SK-N-SH (cell line): ENCODE measurements around the gene NOL4L. TPM values are rescaled to one million over a fixed set of nuclear protein-coding genes. Genes with fewer than 3 reads are reported as not detected.

Experiments
- CTCF ChIA-PET: fragments of 300-600, 350-600 bp; formaldehyde crosslinking; extraction: SDS; loops from one replicate; lab custom pipeline; 2021; lab: Yijun Ruan, JAX
- POLR2A ChIA-PET: fragments of 350-600 bp; sonication (Branson Sonifier 250); formaldehyde crosslinking; extraction: SDS; loops from one replicate; lab custom pipeline; 2020; ENCODE audit warnings: antibody characterized with exemption, inconsistent platforms; lab: Yijun Ruan, JAX
- DNase-seq: peaks from one replicate; pipeline ENCODE4 v3.0.0; 2012
- H2AFZ ChIP-seq: fragments of 200-600 bp; sonication (generic); 2 replicates; pipeline ENCODE4 v1.8.1; 2016; ENCODE audit warnings: antibody characterized with exemption, mild to moderate bottlenecking, low read depth
- H3F3A ChIP-seq: fragments of 200-600 bp; sonication (generic); replicated peaks from 2 replicates; pipeline ENCODE3; 2016; ENCODE audit warnings: antibody characterized with exemption, mild to moderate bottlenecking; ENCODE audit not compliant: insufficient read depth
- H3K27ac ChIP-seq, 2 experiments: fragments of 200-500 bp in 1 of 2; fragments of 200-600 bp in 1 of 2; sonication (Bioruptor generic) in 1 of 2; sonication (generic), shearing (Covaris generic) in 1 of 2; 2 replicates each; pipeline versions ENCODE4 v1.5.1 to v1.6.1; 2014 to 2016; ENCODE audit warnings: low read depth in 2 of 2, inconsistent platforms in 1 of 2, low read length in 1 of 2, mild to moderate bottlenecking in 1 of 2, mixed read lengths in 1 of 2
- H3K27me3 ChIP-seq: fragments of 200-600 bp; sonication (generic), shearing (Covaris generic); 2 replicates; pipeline ENCODE4 v1.6.1; 2016; ENCODE audit warnings: mixed run types; ENCODE audit not compliant: insufficient read depth
- H3K36me3 ChIP-seq, 2 experiments: fragments of 200-500 bp in 1 of 2; fragments of 200-600 bp in 1 of 2; sonication (Bioruptor generic) in 1 of 2; sonication (generic) in 1 of 2; replicated peaks in 1 of 2; 2 replicates each; pipeline versions ENCODE3 to v1.5.1; 2014 to 2016; ENCODE audit warnings: low read length in 1 of 2, mild to moderate bottlenecking in 1 of 2; ENCODE audit not compliant: insufficient read depth in 2 of 2, control insufficient read depth in 1 of 2
- H3K4me1 ChIP-seq, 2 experiments: fragments of 200-500 bp in 1 of 2; fragments of 200-600 bp in 1 of 2; sonication (Bioruptor generic) in 1 of 2; sonication (generic), shearing (Covaris generic) in 1 of 2; 2 replicates each; pipeline versions ENCODE4 v1.5.1 to v1.6.1; 2014 to 2016; ENCODE audit warnings: low read depth in 1 of 2, low read length in 1 of 2, mixed run types in 1 of 2; ENCODE audit not compliant: insufficient read depth in 2 of 2, control insufficient read depth in 1 of 2
- H3K4me2 ChIP-seq: fragments of 200-600 bp; sonication (generic), shearing (Covaris generic); 2 replicates; pipeline ENCODE4 v1.6.1; 2017; ENCODE audit warnings: mixed run types
- H3K4me3 ChIP-seq, 2 experiments: fragments of 200-500 bp in 1 of 2; fragments of 200-600 bp in 1 of 2; sonication (Bioruptor generic) in 1 of 2; sonication (generic), shearing (Covaris generic) in 1 of 2; 2 replicates each; pipeline versions ENCODE4 v1.5.1 to v1.8.1; 2014 to 2016; ENCODE audit warnings: low read depth in 2 of 2, inconsistent platforms in 1 of 2, low read length in 1 of 2, mild to moderate bottlenecking in 1 of 2, mixed read lengths in 1 of 2, moderate library complexity in 1 of 2
- H3K79me2 ChIP-seq: fragments of 200-600 bp; sonication (generic); 2 replicates; pipeline ENCODE4 v1.8.1; 2017; ENCODE audit warnings: mild to moderate bottlenecking; ENCODE audit not compliant: insufficient read depth
- H3K9ac ChIP-seq: fragments of 200-600 bp; sonication (generic); 2 replicates; pipeline ENCODE4 v1.6.1; 2017; ENCODE audit warnings: mixed run types
- H3K9me2 ChIP-seq: fragments of 200-600 bp; sonication (generic); 2 replicates; pipeline ENCODE4 v1.6.1; 2017; ENCODE audit warnings: mixed run types
- H3K9me3 ChIP-seq: fragments of 200-600 bp; sonication (generic); 2 replicates; pipeline ENCODE4 v1.6.1; 2017; ENCODE audit warnings: mixed run types, mild to moderate bottlenecking, moderate library complexity
- H4K20me1 ChIP-seq: fragments of 200-600 bp; sonication (generic); 2 replicates; pipeline ENCODE4 v1.6.1; 2017; ENCODE audit warnings: mild to moderate bottlenecking, mixed run types; ENCODE audit not compliant: insufficient read depth
- CHD2 ChIP-seq: fragments of 150-350 bp; IDR thresholded peaks from 2 replicates; pipeline ENCODE4 v1.6.1; 2018; ENCODE audit warnings: low read length; ENCODE audit not compliant: partially characterized antibody
- IRF3 ChIP-seq: fragments of 150-350 bp; IDR thresholded peaks from 2 replicates; pipeline ENCODE4 v1.6.1; 2016; ENCODE audit warnings: mild to moderate bottlenecking, low read depth, low read length
- RFX5 ChIP-seq: IDR thresholded peaks from 2 replicates; pipeline ENCODE4 v1.6.1; 2012; ENCODE audit warnings: mild to moderate bottlenecking, improper control_type of control experiment, low read length
- WGBS: methylation state at CpG from one replicate; pipeline ENCODE4 v1.1.6; 2017; ENCODE audit warnings: low lambda C conversion rate; 5-methylcytosine and 5-hydroxymethylcytosine counted together
- polyA plus RNA-seq, 3 experiments: library from polyadenylated mRNA; depleted of rRNA; stranded (reverse); fragments of >200 nt; gene quantifications; 2 replicates each; pipeline ENCODE4 v1.2.3, GENCODE V29; 2012
- TF ChIP-seq, protein P1 (sequence below): IDR thresholded peaks from 2 replicates; pipeline ENCODE4 v1.6.1; 2012; ENCODE audit warnings: mild to moderate bottlenecking, low read depth, low read length, moderate library complexity
- TF ChIP-seq, protein P2 (sequence below): IDR thresholded peaks from 2 replicates; pipeline ENCODE4; 2012
- TF ChIP-seq, protein P3 (sequence below): fragments of 200-600 bp; sonication (generic); IDR thresholded peaks from 2 replicates; pipeline ENCODE4 v1.6.1; 2017; ENCODE audit warnings: antibody characterized with exemption, mild to moderate bottlenecking, moderate library complexity
- TF ChIP-seq, protein P4 (sequence below): IDR thresholded peaks from 2 replicates; pipeline ENCODE4 v1.4.0; 2012; ENCODE audit warnings: low read depth, borderline replicate concordance
- TF ChIP-seq, protein P5 (sequence below): IDR thresholded peaks from 2 replicates; pipeline ENCODE4 v1.4.0; 2012; ENCODE audit warnings: low read depth

The NOL4L gene
- polyA plus RNA-seq, 1 of the 3 experiments (the other 2 are of a cell fraction): 14.3 TPM

DNA sequence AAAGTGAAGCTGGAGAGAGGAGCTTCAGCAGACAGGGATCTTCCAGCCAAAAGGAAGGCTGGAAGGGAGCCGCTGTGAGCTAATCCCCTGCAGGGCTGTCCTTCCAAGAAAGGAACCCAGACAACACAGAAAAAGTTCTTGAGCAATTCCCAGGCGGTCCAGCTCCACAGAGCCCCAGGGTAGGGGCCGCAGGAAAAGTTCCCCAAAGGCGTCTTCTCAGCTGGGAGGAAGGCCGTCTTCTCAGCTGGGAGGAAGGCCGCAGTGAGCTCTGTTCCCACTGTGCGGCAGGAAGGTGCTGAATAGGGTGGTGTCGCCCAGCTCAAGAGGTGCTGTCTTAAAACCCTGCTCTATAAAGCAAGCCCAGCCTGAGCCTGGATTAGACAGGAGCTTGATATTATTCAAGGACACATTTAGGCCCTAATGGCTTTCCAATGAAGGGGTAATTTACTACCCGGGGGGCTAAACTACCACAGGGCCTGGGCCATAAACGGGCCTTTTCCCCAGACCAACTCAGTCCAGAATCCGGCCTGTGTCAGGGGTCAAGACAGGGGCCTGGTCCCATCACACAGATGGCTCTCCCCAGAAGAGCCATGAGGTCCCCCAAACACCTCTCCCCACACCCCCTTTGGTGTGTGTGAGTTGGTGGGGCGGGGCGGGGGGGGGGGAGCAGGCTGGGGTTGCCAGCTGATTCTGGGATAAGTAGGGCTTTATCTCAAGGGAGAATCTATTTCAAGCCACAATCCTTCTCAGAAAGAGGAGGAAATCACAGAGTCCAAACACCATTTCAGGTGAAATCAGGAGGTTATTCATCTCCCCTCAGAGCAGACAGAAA is 103.6 kb downstream of the NOL4L start:
- H3K4me2 ChIP-seq: peak overlapping the region; percentile 94
- H3K36me3 ChIP-seq: peaks cover 0 to 5% of the 10 kb centered on the region in 2 experiments
- ChIA-PET POLR2A (interaction anchor here (1.4 kb wide), 1 partner anchor 37 kb away, joined by 3 read pairs; no protein-coding TSS in a partner anchor), CTCF (interaction anchor here (0.7 to 1.3 kb wide), 6 partner anchors 9 to 42 kb away, joined by 3 to 6 read pairs (median 4); no protein-coding TSS in a partner anchor)
- DNase-seq: peak; percentile 30
- H3K9ac ChIP-seq: peak overlapping the region; percentile 71
- H3K79me2 ChIP-seq: peaks cover 64% of the 10 kb centered on the region
- H3K27ac ChIP-seq: peak overlapping the region; percentile 9 to 84; a peak in 3 of 4 replicates
- no peaks in the 10 kb centered on the region for H3K9me3 ChIP-seq
- H3K9me2 ChIP-seq: no peaks in the 10 kb centered on the region
- 73% methylated on average over 10 of the region's 13 CpGs for WGBS
- no peak overlapping the region for H2AFZ ChIP-seq
- H3K4me1 ChIP-seq: peaks cover 4 to 60% of the 10 kb centered on the region in 2 experiments; a peak in 3 of 4 replicates
- H3K27me3 ChIP-seq: no peaks in the 10 kb centered on the region
- peaks cover 6% of the 10 kb centered on the region for H3F3A ChIP-seq
- TF ChIP-seq IRF3 (no peak), CHD2 (no peak), RFX5 (no peak)
- TF ChIP-seq, protein P1, sequence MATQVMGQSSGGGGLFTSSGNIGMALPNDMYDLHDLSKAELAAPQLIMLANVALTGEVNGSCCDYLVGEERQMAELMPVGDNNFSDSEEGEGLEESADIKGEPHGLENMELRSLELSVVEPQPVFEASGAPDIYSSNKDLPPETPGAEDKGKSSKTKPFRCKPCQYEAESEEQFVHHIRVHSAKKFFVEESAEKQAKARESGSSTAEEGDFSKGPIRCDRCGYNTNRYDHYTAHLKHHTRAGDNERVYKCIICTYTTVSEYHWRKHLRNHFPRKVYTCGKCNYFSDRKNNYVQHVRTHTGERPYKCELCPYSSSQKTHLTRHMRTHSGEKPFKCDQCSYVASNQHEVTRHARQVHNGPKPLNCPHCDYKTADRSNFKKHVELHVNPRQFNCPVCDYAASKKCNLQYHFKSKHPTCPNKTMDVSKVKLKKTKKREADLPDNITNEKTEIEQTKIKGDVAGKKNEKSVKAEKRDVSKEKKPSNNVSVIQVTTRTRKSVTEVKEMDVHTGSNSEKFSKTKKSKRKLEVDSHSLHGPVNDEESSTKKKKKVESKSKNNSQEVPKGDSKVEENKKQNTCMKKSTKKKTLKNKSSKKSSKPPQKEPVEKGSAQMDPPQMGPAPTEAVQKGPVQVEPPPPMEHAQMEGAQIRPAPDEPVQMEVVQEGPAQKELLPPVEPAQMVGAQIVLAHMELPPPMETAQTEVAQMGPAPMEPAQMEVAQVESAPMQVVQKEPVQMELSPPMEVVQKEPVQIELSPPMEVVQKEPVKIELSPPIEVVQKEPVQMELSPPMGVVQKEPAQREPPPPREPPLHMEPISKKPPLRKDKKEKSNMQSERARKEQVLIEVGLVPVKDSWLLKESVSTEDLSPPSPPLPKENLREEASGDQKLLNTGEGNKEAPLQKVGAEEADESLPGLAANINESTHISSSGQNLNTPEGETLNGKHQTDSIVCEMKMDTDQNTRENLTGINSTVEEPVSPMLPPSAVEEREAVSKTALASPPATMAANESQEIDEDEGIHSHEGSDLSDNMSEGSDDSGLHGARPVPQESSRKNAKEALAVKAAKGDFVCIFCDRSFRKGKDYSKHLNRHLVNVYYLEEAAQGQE: no peak
- TF ChIP-seq, protein P2, sequence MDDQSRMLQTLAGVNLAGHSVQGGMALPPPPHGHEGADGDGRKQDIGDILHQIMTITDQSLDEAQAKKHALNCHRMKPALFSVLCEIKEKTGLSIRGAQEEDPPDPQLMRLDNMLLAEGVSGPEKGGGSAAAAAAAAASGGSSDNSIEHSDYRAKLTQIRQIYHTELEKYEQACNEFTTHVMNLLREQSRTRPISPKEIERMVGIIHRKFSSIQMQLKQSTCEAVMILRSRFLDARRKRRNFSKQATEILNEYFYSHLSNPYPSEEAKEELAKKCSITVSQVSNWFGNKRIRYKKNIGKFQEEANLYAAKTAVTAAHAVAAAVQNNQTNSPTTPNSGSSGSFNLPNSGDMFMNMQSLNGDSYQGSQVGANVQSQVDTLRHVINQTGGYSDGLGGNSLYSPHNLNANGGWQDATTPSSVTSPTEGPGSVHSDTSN: no peak
- TF ChIP-seq, protein P3, sequence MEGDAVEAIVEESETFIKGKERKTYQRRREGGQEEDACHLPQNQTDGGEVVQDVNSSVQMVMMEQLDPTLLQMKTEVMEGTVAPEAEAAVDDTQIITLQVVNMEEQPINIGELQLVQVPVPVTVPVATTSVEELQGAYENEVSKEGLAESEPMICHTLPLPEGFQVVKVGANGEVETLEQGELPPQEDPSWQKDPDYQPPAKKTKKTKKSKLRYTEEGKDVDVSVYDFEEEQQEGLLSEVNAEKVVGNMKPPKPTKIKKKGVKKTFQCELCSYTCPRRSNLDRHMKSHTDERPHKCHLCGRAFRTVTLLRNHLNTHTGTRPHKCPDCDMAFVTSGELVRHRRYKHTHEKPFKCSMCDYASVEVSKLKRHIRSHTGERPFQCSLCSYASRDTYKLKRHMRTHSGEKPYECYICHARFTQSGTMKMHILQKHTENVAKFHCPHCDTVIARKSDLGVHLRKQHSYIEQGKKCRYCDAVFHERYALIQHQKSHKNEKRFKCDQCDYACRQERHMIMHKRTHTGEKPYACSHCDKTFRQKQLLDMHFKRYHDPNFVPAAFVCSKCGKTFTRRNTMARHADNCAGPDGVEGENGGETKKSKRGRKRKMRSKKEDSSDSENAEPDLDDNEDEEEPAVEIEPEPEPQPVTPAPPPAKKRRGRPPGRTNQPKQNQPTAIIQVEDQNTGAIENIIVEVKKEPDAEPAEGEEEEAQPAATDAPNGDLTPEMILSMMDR: no peak
- TF ChIP-seq, protein P4, sequence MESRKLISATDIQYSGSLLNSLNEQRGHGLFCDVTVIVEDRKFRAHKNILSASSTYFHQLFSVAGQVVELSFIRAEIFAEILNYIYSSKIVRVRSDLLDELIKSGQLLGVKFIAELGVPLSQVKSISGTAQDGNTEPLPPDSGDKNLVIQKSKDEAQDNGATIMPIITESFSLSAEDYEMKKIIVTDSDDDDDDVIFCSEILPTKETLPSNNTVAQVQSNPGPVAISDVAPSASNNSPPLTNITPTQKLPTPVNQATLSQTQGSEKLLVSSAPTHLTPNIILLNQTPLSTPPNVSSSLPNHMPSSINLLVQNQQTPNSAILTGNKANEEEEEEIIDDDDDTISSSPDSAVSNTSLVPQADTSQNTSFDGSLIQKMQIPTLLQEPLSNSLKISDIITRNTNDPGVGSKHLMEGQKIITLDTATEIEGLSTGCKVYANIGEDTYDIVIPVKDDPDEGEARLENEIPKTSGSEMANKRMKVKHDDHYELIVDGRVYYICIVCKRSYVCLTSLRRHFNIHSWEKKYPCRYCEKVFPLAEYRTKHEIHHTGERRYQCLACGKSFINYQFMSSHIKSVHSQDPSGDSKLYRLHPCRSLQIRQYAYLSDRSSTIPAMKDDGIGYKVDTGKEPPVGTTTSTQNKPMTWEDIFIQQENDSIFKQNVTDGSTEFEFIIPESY: no peak
- TF ChIP-seq, protein P5, sequence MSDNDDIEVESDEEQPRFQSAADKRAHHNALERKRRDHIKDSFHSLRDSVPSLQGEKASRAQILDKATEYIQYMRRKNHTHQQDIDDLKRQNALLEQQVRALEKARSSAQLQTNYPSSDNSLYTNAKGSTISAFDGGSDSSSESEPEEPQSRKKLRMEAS: no peak
- peaks cover 57% of the 10 kb centered on the region for H4K20me1 ChIP-seq
- H3K4me3 ChIP-seq: peak overlapping the region; percentile 79 to 86
